Ureter (tissue), 1 donor: Measurements from ENCODE around the gene MPP4. TPM values are rescaled to one million over a fixed set of nuclear protein-coding genes. Genes with fewer than 3 reads are reported as not detected.

ENCODE experiments used
- DNase-seq: peaks from one replicate; pipeline ENCODE4 v3.0.0-alpha.2; 2020; ENCODE audit warnings: low spot score
- total RNA-seq: library from RNA; stranded (reverse); gene quantifications from one replicate; pipeline ENCODE4 v1.2.4, GENCODE V29; 2023
- donor health status: DM: yes; HTN: yes; CAD: no.

The MPP4 gene
- not detected for total RNA-seq

- no peak for DNase-seq
Observed at GRCh38 chr2:201698588-201699226, at the start of gene MPP4. Gene MPP4, minus strand, starts transcription at chr2:201698644. Its CDS starts 4,690 bp downstream, at chr2:201693954.

GRCh38 chr2:201746551-201746950 is 48.1 kb upstream of the MPP4 start:
- DNase-seq = no peak

- DNase-seq = no peak
Observed at GRCh38 chr2:201735486-201735885, 37.0 kb upstream of the MPP4 start.

GRCh38 chr2:201734111-201734510 is 35.7 kb upstream of the MPP4 start:
- DNase-seq = no peak

- no peak for DNase-seq
Observed at GRCh38 chr2:201733544-201733943, 35.1 kb upstream of the MPP4 start.

- DNase-seq = no peak
Observed at GRCh38 chr2:201730651-201731285, 32.3 kb upstream of the MPP4 start.

- no peak for DNase-seq
Observed at GRCh38 chr2:201715459-201715858, 17.0 kb upstream of the MPP4 start.

GRCh38 chr2:201712726-201713125 is 14.3 kb upstream of the MPP4 start:
- DNase-seq = no peak

- no peak for DNase-seq
Observed at GRCh38 chr2:201709747-201710146, 11.3 kb upstream of the MPP4 start.

- no peak for DNase-seq
Observed at GRCh38 chr2:201709049-201709448, 10.6 kb upstream of the MPP4 start.

- no peak for DNase-seq
Observed at GRCh38 chr2:201707753-201708152, 9.3 kb upstream of the MPP4 start.

GRCh38 chr2:201707142-201707541 is 8.7 kb upstream of the MPP4 start:
- no peak for DNase-seq

- no peak for DNase-seq
Observed at GRCh38 chr2:201704536-201704935, 6.1 kb upstream of the MPP4 start.

GRCh38 chr2:201701646-201702045 is 3.2 kb upstream of the MPP4 start:
- DNase-seq = no peak

- no peak for DNase-seq
Observed at GRCh38 chr2:201699416-201699815, 972 bp upstream of the MPP4 start.

GRCh38 chr2:201697899-201698298 is 545 bp downstream of the MPP4 start:
- no peak for DNase-seq

- DNase-seq = no peak
Observed at GRCh38 chr2:201696151-201696659, 2.2 kb downstream of the MPP4 start.

- DNase-seq = no peak
Observed at GRCh38 chr2:201685156-201685555, 13.3 kb downstream of the MPP4 start.

- DNase-seq = no peak
Observed at GRCh38 chr2:201680743-201681142, 17.7 kb downstream of the MPP4 start.

- DNase-seq = no peak
Observed at GRCh38 chr2:201678401-201678800, 20.0 kb downstream of the MPP4 start.

GRCh38 chr2:201675454-201675853 is 23.0 kb downstream of the MPP4 start:
- no peak for DNase-seq

- no peak for DNase-seq
Observed at GRCh38 chr2:201674794-201675193, 23.6 kb downstream of the MPP4 start.

GRCh38 chr2:201674298-201674697 is 24.1 kb downstream of the MPP4 start:
- no peak for DNase-seq

- DNase-seq = no peak
Observed at GRCh38 chr2:201673546-201673945, 24.9 kb downstream of the MPP4 start.
